Nucleus accumbens (tissue), 56 donors: ENCODE results near the gene CDKN2A.

Experiments
- DNase-seq, 56 donors: peaks; one replicate each; lab custom pipeline; 2025; lab: John Stamatoyannopoulos, UW

The CDKN2A gene

DNA sequence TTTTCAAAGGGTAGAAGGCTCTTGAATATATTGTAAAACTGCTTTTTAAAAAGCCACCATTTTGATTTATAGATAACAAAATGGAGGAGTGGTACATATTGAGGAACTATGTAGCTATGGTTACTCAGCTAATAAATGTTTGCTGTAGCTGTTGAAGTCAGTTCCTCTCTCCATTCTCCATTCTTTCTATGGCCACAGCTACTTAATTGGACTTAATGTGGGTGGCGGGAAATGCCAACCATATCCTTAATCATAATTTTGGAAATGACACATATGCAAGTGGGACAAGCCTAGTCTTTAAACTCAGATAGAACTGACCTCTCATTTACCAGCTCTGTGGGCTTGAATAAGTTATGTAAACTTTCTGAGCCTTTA, 10.6 kb downstream of the CDKN2A start:
- no peak for DNase-seq

DNA sequence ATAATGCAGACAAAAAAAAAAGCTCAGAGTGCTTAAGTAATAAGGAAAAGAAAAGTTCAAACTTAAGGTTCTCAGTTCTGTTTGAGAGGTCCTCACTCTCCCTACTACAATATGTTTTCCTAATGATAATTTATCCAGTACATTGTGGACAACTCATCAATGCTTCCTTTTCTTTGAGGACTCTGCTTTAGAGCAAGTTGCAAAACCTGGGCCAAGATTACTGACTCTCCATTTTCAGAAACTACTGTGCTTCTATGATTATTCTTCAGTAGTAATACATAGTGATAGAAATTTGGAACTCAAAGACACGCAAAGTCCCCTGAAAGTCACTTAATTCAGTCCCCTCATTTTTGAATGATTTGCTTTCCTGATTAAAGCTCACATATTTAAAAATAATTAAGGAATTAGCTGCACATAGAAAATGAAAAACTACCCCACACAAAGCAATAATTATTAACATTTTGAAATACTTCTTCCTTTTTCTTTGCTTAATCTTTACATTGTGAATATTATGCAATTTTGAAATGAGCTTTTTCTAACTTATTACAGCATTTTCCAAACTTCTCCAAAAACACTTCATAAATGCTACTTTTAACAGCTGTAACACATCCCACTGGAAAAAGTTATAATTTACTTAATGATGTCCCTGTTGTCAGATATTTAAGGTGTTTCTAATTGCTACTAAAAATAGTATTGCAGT, 11.2 kb downstream of the CDKN2A start:
- no peak for DNase-seq

GRCh38 chr9:21982391-21982790, 11.8 kb downstream of the CDKN2A start:
- no peak for DNase-seq

DNA sequence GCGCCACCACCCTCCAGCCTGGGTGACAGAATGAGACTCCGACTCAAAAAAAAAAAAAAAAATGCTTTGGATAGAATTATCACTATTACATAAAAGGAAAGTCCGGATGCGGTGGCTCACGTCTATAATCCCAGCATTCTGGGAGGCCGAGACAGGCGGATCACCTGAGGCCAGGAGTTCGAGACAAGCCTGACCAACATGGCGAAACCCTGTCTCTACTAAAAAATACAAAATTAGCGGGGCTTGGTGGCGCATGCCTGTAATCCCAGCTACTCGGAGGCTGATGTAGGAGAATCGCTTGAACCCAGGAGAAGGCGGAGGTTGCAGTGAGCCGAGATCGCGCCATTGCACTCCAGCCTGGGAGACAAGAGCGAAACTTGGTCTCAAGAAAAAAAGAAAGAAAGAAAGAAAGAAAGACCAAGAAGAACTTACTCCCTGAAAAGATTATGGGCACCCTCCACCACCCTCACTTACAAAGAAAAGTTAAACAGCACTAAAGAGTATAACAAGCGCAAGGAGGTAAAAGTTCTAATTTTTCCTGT, 17.8 kb downstream of the CDKN2A start:
- no peak for DNase-seq

GRCh38 chr9:21974722-21975409, 19.3 kb downstream of the CDKN2A start:
- DNase-seq: peak in 5 of 56 donors; percentile 5 to 38 (median 25)

GRCh38 chr9:21974343-21974721, 19.9 kb downstream of the CDKN2A start:
- DNase-seq: no peak

DNA sequence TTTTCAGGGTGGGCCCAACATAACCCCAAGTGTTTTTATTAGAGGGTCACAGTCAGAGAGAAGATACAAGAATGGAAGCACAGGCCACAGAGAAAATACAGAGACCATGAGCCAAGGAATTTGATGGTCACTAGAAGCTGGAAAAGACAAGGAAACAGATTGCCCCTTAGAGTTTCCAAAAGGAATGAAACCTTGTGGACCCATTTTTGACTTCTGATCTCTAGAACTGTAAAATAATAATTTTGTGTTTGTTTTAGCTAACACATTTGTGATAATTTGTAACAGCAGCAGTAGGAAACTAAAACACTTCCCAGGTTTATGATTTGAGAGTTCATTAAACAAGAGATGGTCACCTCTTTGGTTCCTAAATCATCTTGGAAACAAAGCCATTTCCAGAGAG, 21.8 kb downstream of the CDKN2A start:
- no peak for DNase-seq

GRCh38 chr9:21970800-21971640, 23.2 kb downstream of the CDKN2A start:
- DNase-seq: no peak

DNA sequence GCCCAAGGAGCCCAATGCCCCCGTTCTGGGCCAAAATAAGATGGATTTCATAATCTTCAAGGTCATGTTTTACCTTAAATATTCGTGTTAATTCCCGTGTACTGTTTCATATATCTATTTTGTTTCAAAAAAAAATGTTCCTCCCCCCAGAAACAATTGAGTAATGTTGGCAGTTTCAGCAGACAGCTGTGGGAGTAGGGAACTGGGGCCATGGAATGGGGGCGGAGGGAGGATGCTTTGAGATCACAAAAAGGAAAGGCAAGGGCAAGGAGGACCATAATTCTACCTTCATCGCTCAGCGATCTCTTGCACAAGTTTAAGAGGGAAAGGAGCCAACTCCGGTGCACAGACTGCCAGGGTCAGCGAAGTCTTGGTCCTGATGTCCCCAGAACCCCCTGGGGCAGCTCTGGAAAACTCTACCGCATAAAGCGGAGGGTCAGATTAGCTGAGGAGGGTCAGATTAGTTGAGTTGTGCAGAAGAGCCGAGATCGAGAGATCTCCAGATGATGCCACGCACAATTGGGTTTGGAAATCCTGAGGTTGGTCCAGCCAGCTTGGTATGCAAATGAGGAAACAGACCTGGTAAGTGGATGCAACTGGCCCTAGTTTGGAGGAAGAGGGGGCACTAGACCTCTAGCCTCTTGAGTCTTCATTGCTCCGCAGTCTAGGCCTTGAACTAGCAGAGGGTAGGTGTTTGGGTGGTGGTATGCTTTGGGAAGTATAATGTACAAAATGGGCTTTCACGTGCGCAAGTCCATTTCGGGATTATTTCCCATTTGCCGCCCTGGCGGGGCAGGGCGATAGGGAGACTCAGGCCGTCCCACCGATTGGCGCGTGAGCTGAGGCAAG, 24.0 kb downstream of the CDKN2A start:
- DNase-seq: no peak

DNA sequence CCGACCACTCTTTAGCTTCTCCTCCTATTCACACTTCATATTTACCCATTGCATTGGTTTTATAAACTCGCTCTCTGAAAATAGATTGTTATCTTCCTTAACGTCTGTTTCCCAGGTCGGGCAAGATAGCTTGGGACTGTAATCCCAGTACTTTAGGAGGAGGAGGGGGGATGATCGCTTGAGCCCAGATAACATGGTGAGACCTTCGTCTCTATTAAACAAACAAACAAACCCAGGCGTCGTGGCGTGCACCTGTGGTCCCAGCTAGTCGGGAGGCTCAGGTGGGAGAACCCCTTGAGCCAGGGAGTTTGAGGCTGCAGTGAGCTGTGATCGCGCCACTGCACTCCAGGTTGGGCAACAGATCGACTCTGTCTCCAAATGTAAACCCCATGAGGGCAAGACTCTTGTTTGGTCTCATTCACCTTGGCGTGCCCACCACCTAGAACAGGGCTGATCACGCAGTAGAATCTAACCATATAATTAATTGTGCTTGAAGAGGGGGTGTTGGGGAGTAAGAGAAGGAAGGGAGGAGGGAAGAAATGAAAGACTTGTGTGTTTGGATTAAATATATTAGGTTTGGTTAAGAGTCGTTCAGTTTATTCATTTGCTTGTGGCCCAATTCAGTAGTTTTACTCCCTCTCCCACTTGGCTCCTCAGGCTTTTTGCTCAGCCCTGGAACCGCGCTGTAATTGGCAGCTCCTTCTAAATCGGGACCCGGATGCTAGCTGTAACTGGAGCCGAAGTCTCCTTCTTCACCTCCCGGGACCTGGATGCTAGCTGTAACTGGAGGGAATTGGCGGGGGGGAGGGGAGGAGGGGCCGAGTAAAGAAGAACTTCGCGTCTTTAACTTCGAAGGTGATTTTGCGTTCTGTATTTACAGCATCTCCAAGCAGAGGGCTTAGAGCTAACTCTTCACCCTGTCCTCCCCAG, 24.9 kb downstream of the CDKN2A start:
- no peak for DNase-seq

GRCh38 chr9:21968331-21969010, 25.7 kb downstream of the CDKN2A start:
- DNase-seq: no peak

DNA sequence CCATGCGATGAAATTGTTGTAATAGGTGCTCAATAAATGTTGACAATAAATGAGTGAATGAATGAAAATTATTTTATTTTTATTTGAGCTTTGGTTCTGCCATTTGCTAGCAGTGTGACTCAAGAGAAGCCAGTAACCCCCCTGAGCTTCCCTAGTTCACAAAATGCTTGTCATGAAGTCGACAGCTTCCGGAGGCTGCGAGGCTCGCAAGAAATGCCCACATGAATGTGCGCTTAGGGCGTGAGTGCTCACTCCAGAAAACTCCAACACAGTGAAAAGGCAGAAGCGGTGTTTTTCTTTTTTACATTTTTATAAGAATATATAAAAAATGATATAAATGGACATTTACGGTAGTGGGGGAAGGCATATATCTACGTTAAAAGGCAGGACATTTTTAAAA, 26.5 kb downstream of the CDKN2A start:
- no peak for DNase-seq

DNA sequence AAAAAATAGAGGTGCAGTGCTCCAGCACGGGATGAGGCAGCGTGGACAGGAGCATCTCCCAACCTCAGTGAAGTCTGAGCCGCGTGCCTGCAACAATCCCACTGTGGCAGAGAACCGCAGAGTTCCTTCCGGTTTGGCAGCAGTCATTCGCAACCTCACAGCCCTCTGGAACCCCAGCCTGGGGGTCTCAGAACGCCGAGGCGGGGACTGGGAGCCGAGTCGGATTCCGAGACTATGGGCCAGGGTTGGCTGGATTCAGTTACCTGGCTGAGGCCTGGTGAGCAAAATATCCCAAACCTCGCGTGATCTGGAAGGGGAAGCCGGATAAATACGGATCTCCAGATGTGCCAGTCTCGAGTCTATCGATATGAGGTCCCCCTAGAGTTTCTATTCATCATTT, 27.0 kb downstream of the CDKN2A start:
- DNase-seq: no peak

- DNase-seq: no peak
Observed at GRCh38 chr9:21966140-21966851, 27.9 kb downstream of the CDKN2A start.

GRCh38 chr9:21965401-21965951, 28.7 kb downstream of the CDKN2A start:
- peak in 1 of 56 donors; percentile 12 for DNase-seq

DNA sequence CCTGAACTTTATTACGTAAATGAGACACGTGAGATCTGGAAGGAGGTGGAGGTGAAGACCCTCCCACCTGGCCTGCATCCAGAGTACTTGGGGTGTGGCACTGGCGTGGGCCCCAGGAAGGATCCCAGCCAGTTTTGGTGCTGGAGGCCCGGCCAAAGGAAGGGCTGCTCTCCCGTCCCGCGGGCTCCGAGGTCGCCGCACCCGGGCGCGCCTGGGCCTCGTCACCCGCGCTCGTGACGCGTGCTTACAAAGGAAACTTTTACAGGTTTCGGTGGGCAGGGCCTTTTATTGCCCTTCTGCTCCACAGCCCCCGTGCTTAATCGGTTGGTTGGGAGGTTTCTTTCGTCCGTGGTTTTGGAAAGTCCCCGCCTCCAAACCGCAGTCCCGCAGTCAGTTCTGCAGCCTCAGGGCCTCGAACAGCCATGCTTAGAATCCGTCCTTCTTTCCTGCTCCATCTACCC, 29.2 kb downstream of the CDKN2A start:
- DNase-seq: no peak

DNA sequence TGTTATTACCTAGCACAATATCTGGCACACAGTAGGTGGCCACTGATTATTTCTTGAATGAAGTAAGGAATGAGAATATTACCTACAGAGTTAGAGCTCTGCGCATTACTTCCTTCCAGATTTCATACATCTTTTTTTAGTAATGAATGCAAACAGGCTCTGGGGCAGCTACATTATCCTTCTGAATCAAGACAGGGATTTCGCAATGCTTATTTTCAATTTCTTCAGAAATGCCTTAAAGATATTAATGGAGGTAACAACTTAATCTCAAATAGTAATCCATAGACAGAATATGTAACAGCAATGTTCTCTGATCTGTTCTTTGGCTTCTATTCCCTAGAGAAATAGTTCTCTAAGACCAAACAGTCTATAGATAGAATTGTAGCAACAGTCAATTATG, 32.6 kb downstream of the CDKN2A start:
- DNase-seq: no peak
